ENCODE measurements around the gene SSBP4. TPM values are rescaled to one million over a fixed set of nuclear protein-coding genes. Genes with fewer than 3 reads are reported as not detected.

The SSBP4 gene
- total and polyA plus RNA-seq, 9 of the 15 experiments (the other 6 are each of a cell fraction or from before 2014, with no cell fraction given): 1.1 to 189 (median 39.0) TPM

DNA sequence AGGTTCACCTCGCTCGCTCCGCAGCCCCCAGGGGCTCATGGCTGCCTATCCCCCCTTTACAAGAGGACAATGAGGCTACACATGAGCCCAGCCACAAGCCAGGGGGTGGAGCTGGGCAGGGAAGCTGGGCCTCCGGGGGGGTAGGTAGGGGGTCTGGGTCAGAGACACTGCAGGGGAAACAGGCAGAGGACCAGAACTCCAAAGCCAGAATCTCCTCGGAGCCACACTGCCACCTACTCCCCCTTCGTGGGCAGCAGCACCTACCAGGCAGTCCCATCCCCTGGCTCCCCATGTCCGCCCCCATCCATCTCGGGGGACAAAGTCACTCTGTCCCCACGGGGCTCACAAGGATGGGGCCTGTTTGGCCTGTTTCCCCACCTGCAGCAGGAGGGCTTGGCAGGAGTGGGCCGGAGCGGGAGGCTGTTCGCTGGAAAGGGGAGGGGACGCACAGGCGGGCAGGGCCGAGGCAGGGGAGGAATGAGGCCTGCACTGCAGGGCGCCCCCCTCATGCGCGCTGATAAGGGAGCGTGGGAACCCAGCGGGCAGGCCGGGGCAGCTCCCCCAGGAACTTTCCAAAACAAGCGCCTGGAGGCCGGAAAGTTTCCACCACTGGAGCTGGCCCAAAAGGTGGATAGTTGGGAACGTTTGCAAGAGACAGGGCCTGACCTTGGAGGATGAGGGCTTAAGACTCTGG is 19.3 kb downstream of the SSBP4 start (continued):
- TF ChIP-seq ELF2 (CRISPR knock-in tag; IDR thresholded peaks at IDR 0.05) (0 out of 2 replicates have a peak, but pooled peaks have one; percentile 16), POLR2B (IDR thresholded peaks at IDR 0.05; ENCODE audit: low read depth, partially characterized antibody) (peak; percentile 34), MED1 (CRISPR knock-in tag; IDR thresholded peaks at IDR 0.05; ENCODE audit: borderline replicate concordance) (no peak), SIX5 (IDR thresholded peaks at IDR 0.05; ENCODE audit: borderline replicate concordance in 1 of 2, insufficient read depth in 1 of 2, low read depth in 1 of 2, low read length in 2 of 2) (no peak), HLTF (IDR thresholded peaks at IDR 0.05) (no peak), EP400 (IDR thresholded peaks at IDR 0.05) (peak; percentile 48), PHB2 (IDR thresholded peaks at IDR 0.05; ENCODE audit: low read depth) (no peak), TEAD2 (tag; IDR thresholded peaks at IDR 0.05) (no peak), TEAD4 (IDR thresholded peaks at IDR 0.05; ENCODE audit: low read length) (0 out of 2 replicates have a peak, but pooled peaks have one; percentile 12), TEAD4 (CRISPR knock-in tag; IDR thresholded peaks at IDR 0.05; ENCODE audit: borderline replicate concordance) (no peak), TCF7 (IDR thresholded peaks at IDR 0.05; ENCODE audit: borderline replicate concordance) (0 out of 2 replicates have a peak, but pooled peaks have one; percentile 67), LEF1 (IDR thresholded peaks at IDR 0.05) (peak; percentile 33; the same call in 1 of the 2 replicates), SMAD2 (IDR thresholded peaks at IDR 0.05; ENCODE audit: low read depth, low read length) (no peak), NELFE (IDR thresholded peaks at IDR 0.05; ENCODE audit: insufficient read depth, insufficient read length) (no peak), ATF1 (CRISPR knock-in tag; IDR thresholded peaks at IDR 0.05) (no peak), ATF1 (tag; IDR thresholded peaks at IDR 0.05) (peak; percentile 48), BCOR (IDR thresholded peaks at IDR 0.05) (peak; percentile 37; the same call in 1 of the 2 replicates), TAL1 (IDR thresholded peaks at IDR 0.05) (peak; percentile 24; the same call in 1 of the 2 replicates), CHD1 (IDR thresholded peaks at IDR 0.05; ENCODE audit: low read length) (peak; percentile 58), TARDBP (IDR thresholded peaks at IDR 0.05) (peak; percentile 22; the same call in 1 of the 2 replicates)
- TF ChIP-seq, protein P1, sequence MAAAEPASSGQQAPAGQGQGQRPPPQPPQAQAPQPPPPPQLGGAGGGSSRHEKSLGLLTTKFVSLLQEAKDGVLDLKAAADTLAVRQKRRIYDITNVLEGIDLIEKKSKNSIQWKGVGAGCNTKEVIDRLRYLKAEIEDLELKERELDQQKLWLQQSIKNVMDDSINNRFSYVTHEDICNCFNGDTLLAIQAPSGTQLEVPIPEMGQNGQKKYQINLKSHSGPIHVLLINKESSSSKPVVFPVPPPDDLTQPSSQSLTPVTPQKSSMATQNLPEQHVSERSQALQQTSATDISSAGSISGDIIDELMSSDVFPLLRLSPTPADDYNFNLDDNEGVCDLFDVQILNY (CRISPR knock-in tag; IDR thresholded peaks at IDR 0.05): no peak; the same call in 1 of the 2 replicates
- TF ChIP-seq, protein P2, sequence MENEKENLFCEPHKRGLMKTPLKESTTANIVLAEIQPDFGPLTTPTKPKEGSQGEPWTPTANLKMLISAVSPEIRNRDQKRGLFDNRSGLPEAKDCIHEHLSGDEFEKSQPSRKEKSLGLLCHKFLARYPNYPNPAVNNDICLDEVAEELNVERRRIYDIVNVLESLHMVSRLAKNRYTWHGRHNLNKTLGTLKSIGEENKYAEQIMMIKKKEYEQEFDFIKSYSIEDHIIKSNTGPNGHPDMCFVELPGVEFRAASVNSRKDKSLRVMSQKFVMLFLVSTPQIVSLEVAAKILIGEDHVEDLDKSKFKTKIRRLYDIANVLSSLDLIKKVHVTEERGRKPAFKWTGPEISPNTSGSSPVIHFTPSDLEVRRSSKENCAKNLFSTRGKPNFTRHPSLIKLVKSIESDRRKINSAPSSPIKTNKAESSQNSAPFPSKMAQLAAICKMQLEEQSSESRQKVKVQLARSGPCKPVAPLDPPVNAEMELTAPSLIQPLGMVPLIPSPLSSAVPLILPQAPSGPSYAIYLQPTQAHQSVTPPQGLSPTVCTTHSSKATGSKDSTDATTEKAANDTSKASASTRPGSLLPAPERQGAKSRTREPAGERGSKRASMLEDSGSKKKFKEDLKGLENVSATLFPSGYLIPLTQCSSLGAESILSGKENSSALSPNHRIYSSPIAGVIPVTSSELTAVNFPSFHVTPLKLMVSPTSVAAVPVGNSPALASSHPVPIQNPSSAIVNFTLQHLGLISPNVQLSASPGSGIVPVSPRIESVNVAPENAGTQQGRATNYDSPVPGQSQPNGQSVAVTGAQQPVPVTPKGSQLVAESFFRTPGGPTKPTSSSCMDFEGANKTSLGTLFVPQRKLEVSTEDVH (IDR thresholded peaks at IDR 0.05; ENCODE audit: low read depth, partially characterized antibody): no peak
- TF ChIP-seq, protein P3, sequence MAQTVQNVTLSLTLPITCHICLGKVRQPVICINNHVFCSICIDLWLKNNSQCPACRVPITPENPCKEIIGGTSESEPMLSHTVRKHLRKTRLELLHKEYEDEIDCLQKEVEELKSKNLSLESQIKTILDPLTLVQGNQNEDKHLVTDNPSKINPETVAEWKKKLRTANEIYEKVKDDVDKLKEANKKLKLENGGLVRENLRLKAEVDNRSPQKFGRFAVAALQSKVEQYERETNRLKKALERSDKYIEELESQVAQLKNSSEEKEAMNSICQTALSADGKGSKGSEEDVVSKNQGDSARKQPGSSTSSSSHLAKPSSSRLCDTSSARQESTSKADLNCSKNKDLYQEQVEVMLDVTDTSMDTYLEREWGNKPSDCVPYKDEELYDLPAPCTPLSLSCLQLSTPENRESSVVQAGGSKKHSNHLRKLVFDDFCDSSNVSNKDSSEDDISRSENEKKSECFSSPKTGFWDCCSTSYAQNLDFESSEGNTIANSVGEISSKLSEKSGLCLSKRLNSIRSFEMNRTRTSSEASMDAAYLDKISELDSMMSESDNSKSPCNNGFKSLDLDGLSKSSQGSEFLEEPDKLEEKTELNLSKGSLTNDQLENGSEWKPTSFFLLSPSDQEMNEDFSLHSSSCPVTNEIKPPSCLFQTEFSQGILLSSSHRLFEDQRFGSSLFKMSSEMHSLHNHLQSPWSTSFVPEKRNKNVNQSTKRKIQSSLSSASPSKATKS (CRISPR knock-in tag; IDR thresholded peaks at IDR 0.05): no peak

All from K562 (cell line).